GM18873 (cell line): ENCODE measurements around the gene XPO1.

Source experiments
- ATAC-seq: cut with Tn5 transposase; IDR thresholded peaks from one replicate; pipeline ENCODE4 v1.9.1; 2021; ENCODE audit warnings: mild to moderate bottlenecking, moderate library complexity, moderate number of reproducible peaks; ENCODE audit not compliant: unreplicated experiment, low FRiP score

The XPO1 gene

DNA sequence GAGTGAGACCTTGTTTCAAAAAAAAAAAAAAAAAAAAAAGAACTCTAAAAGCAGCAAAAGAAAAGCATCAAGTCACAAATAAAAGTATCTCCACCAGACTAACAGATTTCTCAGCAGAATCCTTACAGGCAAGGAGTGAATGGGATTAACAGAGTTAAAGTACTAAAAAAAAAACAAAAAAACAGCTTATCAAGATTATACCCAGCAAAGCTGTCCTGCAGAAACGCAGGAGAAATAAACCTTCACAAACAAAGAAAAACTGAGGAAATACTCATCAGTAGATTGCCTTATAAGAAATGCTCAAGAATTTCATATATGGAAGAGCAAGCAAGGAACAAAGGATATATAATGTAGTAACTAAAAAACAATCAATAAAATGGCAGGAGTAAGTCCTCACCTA lies 102.9 kb downstream of the XPO1 start:
- ATAC-seq = no peak

DNA sequence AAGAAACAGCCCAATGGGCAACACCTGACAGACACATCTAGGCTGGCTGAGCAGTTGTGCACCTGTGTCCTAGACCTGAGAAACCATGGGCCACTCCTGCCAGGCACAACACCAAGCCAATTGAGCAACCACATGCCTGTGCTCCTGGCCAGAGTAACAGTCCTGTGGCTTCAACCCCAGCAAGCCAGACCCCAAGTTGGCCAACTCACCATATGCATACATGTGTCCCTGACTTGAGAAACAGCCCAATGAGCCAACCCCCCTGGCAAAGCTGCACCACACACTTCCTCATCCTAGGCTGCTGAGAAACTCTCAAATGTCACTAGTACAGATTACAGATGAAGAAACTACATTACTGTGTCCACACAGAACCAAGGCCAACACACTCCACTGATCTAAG lies 103.8 kb downstream of the XPO1 start:
- ATAC-seq = no peak

DNA sequence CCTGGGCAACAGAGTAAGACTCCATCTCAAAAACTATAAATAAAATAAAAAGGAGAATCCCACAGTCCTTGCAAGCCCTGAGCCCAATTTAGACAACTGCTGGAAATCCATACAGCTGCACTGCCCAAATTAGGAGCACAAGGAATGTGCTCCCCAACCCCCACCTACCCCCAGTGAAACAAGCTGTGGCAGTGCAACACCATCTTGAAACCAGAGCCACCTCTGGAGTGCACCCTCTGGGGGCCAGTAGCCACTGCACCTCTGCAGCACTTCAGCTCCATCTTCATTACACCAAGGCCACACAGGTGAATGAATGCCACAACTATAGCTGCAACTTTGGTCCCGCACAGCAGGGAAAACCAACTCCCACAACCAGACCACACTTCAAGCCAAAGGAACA lies 104.5 kb downstream of the XPO1 start:
- ATAC-seq = no peak

DNA sequence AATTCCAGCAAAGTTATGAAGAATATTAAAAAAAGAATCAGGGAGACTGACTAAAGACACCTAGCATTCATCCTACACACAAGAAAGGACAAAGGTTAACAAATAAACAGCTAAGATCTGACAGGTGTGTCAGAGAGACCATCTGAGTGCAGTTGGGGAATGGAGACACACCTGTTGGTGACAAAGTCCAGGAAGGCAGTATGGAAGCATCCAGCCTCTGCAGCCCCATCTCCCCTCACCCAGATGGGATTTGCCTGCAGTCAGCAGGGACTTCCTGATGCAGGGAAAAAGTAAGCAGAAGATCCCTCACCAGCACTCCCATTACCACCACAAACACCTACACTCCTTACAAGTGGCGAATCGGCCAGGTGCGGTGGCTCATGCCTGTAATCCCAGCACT lies 105.2 kb downstream of the XPO1 start:
- ATAC-seq = no peak

DNA sequence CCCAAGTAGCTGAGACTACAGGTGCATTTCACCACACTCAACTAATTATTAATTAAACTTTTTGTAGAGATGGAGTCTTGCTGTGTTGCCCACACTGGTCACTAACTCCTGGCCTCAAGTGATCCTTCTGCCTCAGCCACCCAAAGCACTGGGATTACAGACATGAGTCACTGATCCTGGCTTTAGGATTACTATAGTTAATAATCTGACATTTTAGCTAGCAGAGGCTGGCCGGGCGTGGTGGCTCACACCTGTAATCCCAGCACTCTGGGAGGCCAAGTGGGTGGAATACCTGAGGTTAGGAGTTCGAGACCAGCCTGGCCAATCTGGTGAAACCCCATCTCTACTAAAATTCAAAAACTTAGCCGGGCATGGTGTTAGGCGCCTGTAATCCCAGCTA lies 106.8 kb downstream of the XPO1 start:
- no peak for ATAC-seq
